HG02870 (cell line): Measurements from ENCODE around the gene HOXB7.

Experiments
- ATAC-seq: cut with Tn5 transposase; IDR thresholded peaks from one replicate; pipeline ENCODE4 v1.9.1; 2021; ENCODE audit warnings: mild to moderate bottlenecking, moderate library complexity; ENCODE audit not compliant: unreplicated experiment

HOXB7 gene

DNA sequence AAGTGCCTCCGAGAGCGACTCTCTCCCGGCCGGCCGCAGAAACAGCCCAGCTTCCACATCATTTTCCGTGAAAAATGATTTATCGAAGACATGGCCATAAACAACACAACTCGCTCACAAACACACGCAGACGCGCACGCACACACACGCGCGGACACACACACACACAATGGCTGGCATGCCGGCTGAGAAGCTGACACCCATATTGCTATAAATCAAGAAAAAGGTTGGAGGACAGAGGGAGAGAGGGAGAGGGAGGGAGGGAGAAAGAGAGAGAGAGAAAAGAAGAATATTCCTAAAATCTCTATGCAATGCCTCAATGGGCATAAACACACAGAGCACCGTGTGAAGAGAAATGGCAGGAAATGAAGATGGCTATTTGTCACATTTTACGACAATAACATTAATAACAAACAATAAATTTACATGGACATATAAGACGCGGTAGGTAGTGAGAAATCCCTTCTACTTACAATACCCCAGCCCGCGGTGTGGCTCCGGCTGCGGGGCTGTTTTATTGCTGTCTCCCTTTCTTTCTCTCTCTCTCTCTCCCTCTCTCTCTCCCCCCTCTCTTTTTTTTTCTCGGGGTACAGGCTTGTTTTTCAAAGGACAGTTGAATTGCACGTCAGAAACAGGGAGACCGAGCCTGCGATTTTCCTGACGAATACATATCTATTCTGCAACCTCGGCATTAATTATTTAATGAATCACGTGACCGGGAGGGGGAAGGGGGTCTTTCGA, 42.1 kb downstream of the HOXB7 start:
- ATAC-seq, result no peak

DNA sequence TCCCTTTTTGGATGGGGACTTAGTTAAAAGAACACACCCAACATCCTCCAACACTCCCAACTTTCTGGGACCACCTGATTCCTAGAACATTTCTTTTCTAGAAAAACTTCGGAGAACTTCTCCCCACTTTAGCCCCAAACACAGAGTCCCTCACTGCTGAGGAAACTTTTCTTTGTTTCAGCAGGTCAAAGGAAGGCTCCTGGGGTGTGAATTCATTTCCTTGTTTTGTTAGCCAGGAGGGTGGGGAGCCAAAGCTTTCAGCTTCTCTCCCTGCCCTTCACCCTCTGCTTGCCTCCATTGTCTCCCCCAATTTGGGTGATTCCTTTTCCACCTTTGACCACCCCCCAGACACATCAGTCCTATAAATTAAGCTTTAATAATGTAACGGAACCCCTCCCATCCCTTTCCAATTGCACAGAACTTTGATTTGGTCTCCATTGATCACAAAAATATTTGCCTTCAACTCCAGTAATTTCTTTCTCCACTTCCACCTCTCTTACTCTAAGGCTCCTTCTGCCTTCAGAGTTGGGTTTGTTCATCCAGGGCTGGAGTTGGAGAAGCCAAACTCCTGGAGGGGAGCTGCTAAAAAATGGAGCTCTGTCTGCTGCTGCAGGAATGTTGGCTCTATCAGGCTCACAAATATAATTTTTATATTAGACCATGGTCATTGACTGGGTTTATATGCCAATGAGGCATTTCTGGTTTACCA, 43.0 kb downstream of the HOXB7 start:
- ATAC-seq, result no peak

DNA sequence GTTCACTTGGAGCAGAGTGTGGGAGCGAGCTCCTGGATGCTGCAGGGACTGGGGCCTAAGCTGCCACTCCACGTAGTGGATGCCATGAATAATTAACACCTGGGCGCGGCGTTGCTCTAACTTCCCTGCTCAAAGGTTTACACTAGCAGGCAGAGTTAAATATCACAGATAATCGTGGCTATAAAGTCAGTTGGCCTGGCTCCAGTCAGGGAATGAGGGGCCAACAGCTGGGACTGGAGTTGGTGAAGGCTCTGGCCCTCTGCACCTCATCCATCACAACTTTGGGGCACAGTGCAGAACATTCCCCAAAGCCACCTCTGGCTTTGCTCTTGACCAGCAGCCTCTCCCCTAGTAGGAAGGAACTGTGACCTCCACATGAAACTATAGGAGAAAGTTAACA, 43.6 kb downstream of the HOXB7 start:
- ATAC-seq, result no peak

DNA sequence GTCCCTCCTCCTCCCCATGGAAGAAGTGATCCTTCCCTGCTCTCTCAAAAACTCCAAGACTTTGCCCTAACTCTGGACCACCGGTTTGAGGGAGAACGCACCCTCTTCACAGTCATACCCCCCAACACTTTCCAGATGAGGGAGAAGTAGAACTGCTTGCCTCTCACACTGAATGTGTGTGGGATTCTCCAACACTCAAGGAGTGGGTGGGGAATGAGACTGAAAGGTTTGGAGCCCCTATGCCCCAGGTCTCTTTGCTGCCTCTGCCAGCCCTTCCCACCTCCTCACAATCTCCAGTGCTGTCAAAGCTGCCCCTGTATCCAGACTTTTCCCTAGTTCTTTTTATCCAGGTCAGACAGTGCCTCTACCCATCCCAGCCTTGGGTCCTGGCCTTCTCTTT, 44.1 kb downstream of the HOXB7 start:
- ATAC-seq, result no peak

DNA sequence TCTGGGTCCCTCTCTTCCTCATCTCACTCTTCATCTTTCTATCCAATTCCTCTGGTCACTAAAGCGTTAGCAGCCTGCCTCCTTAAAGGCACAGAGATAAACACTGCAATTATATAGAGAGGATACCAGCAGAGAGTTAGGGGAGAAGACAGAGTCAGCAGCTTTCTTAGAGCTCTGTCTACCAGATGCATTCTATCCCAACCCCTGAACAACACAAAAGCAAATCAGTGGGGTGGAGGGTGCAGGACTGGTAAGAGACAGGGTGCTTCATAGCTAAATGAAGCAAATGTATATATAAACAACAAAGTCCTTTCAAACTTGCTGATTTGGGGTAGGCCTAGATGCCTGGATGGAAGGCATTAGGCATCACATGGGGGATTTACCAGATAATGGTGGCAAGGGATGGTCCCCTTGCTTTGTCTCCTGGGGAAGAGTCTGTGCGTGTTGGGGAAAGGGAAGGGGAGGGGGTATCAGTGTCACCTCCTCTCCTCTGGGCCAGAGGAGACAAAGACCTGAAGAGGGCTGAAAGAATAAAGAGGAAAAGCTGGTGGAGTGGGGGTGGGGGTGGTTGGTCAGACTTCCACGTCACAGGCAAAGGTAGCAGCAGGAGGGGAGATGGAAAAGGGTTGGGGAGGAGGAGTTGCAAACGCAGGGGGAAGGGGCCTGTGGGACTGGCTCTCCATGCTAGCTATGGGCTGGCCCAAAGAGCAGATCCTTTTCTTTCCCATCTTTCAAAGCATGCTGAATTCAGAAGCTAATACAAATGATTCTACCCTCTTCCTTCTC, 44.7 kb downstream of the HOXB7 start:
- ATAC-seq, result no peak

DNA sequence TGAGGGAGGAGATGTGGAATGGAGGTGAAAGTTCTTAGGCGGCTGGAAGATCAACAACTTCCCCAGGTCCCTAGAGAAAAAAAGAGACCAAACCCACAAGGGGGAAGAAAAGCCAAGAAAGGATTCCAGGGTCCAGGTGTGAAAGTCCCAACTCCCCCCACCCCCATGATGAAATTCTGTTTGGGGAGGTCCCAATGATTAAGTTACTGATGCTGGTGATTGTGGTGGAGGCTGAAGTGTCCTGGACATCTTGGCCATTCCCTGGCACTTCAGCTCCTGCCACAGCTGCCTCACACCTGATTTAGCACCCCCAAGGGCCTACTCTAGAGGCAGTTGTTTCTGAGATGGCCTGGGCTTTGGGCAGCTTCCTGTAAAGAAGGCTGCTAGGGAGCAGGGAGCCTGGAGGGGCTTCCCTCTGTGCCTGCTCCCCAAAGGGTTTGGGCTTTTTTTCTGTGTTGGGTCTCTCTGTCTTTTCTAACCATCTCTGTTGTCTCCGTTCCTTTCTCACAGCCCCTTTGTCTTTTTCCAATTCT, 45.7 kb downstream of the HOXB7 start:
- no peak for ATAC-seq

DNA sequence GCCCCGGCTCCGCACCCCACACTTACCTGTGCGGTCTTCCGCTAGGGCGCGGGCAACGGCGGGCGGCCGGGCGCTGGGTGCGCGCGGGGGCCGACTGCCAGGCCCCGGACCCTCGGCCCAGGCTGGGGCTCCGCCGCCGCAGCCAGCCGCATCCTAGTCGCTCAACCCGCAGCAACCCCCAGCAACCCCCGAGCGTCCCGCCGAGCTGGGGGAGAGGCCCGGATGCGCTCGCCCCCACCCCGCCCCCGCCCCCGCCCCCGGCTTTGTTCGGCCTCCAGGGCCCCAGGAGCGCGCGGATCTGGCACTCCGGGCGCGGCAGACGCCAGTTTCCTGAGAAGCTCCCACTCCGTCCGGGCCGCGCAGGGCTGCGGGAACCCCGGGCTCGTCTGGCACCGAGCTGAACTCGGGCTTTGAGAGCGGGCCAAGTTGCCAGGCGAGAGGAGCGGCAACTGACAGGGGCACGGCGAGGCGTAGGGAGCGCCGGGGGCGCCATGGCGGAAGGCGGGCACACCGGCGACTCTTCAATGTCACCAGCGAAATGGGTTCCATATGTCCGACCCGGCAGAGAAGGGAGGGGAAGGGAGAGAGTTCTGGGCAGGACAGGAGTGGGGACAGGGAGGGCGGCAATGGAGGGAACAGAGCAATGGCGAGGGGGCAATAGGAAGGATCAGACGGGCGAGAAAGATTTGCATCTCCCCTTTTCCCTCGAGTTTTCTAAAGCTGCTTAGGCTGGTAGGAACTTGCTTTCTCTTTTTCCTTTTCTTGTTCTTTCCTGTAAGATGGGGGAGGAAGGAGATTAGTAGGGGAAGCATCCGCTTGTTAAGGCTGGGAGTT, 46.4 kb downstream of the HOXB7 start:
- ATAC-seq, result no peak

DNA sequence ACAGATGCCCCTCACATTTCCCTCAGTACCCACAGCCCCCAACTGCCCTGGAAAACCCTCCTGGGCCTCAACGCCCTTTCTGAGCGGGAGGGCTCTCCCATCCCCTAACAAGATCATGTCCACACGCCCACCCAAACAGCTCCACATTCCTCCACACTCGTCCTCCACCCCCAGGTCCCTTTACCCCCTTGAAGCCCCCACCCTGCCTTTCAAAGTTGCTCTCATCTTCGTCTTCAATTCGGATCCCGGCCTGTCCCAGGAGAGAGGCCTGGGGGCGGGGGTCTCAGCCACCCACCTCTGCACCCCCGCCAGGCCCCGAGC, 47.0 kb downstream of the HOXB7 start:
- no peak for ATAC-seq

DNA sequence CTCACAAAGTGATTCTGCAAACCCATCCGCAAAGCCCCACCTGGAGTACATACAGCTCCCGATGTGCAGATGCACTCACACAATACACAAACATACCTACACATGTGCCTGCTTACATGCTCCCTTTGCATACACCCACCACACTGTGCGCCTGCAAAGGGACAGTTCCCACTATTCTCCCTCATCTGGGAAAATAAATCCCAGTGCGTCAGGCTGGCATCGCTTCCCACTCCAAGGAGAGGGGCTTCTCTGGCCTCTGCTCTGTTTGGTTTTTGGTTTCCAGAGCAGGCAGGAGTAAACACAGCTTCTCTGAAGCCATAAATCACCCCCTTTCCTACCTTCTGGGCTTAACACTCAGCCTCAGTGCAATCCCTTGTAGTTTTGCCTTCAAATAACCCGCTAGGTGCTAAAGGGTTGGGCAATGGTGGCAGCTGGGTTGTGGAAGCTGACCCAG, 47.4 kb downstream of the HOXB7 start:
- ATAC-seq, result no peak

DNA sequence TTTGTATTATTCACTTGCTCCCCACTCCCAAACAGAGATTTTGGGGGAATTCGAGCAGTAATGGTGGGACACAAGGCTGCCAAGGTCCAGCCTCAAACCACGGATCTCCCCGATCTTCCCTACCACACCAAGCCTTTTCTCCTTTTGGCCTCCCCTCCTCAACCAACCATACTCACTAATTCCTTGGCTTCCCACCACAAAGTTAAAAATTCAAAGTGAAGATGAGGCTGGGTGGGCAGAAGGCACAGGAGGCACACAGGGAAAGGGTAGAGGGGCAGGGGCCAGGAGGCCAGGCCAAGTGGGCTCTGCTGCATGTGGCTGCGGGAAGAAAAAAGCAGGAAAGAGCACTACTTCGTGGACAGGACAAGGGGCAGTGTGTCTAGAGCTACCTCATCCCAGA, 47.9 kb downstream of the HOXB7 start:
- ATAC-seq, result no peak

DNA sequence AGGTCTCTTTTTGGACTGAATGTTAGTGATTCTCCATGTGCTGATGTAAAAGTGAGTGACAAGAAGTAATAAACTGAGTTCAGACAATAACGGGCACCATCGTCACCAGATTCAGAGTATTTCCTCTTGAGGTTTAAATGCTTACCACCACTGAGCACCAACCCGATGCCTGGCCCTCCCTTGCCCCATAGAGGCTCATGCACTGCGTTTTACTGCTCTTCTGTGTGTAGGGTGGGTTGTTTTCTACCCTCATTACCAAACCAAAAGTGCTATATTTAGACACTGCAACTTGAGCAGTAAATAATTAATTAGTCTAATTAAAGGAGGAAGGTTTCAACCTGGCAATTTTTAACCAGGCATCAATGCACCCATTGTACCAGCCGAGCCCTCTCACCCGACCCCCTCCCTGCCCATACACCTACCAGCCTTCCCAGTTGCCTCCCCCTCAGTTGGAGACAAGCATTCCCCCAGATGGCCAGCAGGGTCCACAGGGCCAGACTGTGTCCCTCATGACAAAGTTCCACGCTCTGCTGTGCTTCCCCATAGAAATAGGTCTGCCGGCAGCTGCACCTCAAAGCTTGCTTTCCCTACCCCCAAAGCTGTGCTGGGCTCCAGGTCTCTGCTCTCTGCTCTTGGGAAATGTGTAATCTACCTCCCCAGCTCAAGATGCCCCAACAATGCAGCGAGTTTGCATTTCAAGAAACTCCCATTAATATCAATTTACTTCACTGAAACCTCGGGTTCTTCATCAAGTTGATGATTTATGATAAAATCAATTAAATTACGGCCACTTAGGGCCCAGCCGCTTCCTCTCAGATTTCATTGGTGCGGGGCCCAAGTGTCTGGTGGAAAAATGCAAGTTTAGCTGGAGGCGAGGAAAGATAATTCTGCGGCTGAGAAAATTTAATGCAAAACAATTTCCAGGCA, 48.7 kb downstream of the HOXB7 start:
- ATAC-seq, result no peak

DNA sequence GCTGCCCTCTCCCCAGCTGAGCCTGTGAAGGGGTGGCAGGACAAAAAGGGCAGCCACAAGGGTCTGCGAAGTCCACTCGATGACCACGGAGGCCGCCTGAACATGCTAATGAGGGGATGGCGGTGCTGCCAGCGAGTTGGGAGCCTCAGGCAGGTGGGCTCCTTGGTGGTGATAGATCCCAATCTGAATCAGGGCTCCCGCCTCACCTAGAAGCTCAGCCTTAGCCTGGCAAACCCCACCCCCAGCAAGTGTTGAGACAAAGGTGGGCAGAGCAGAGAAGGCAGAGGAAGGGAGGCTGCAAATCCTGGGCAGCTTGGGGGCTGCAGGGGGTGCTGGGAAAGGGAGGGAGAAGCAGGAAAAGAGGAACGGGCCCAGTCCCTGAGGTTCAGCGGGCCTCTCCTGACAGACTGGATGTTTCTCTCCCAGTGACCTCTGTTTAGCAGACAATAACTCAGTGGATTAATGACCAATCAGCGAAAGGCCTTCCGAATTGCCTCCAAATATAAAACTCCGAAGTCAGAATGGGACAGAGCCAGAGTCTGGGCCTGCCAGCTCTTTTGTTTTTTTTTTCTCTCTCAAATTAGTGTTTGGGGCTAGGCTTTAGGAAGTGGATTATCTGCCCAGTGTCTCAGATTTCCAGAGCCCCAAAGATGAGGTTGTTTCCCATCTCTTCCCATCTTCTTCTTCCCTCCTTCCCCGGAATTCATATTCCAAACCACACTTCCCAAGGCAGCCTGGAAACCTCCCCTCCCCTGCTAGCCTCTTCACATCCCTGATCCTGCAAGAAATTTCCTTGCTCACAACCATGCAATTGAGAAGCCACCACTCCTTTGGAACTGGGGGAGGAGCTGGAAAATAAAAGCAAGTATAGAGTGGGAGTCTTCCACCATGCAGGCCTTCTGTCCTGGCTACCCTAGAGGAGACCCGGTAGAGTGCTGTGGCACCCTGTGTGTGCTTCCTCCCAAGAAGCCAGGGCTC, 50.7 kb downstream of the HOXB7 start:
- ATAC-seq, result no peak

DNA sequence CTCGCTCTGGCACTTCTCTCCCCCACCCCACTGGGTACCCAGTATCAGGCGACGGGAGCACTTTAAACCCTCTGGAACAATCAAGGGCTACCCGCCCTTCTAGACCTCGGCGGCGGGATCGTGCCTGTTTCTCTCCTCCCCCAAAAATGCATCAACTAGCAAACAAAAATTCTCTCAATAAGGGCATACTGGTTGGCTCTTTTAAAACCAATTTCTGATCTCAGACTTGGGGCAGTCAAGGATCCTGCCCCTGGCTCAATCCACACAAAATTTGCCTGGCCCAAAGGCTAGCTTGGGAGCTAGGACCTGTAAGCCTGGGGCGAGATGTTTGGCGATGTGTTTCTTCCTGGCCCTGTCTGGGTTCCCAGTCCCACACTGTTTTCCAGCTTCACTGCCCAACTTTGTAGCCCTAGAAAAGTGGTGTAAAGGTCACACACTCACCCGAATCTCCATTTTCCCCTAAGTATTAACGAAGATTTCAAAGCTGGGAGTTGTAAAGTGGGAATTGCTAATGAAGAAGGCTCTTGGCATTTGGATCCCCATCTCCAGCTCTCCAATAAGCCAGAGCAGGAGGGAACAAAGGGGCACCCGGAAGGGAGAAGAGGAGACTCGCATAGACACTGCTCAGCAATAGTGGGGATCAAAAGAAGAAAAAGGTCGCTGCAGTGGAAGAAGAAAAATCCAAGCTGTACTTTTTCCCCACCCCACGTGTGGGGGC, 51.5 kb downstream of the HOXB7 start:
- no peak for ATAC-seq

DNA sequence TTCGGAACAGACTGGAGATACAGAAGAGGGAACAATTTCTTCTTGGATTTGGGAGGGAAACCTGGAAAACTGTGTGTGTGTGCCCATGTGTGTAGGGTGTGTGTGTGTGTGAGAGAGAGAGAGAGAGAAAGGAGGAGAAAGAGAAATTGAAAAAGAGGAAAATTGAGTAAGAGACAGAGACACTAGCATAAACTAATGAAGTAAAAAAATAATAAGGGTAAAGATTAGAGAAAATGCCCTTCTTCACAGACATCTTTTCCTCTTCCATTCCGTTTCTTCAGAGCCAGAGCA, 52.0 kb downstream of the HOXB7 start:
- no peak for ATAC-seq

DNA sequence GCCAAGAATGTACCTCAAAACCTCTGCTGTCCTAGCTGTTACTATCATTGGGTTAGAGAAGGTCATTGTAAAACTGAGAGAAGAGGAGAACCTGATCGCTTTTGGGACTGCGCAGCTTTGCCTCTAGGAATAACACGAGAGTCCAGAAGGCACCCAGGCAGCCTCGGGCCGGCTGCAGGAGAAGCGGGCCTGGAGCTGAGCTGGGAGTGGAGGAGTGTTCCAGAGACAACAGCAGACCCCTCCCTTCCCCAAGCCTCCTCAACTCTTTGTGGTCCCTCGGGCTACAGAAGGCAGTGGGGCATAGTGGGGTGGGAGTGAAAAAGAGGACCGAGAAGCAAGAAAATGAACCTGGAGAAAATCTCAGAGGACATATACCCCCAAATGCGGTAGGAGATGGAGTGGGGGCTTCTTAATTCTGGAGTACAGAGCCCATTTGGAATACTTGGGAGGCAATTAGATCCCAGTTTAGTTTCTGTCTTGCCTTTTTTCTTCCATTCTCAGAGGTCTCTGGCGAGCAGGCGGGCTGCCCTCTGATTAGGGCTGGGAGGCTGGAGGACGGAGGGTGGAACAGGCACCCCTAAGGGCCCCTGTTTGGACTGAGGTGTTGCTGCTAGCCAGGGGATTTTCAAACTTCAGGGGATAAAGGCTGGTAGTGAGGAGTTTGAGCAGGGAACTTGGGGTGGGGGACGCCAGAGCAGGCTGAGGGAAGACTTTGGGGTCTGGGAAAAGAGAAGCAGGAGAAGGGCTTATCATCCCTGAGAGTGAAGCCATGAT, 52.6 kb downstream of the HOXB7 start:
- ATAC-seq, result no peak
